Stimulated activated effector memory CD8-positive, alpha-beta T cell treated with anti-CD3 and anti-CD28 coated beads, Interleukin-12 subunit alpha, Interleukin-12 subunit beta, amount 100 ng/mL, for 72 hours (primary cell): ENCODE measurements around the gene SNX19.
"Not testable (repeated sequence)": the region's sequence is repeated elsewhere in the genome, so short reads cannot be mapped to it uniquely, and the experiment has no call there.

Experiments used
- ATAC-seq: fragments of 150-1000 bp; cut with Tn5 transposase; 2 replicates; pipeline ENCODE4 v1.10.0; 2021
- DNase-seq, 2 donors: peaks; one replicate each; pipeline ENCODE4 v3.0.0; 2021 to 2022; ENCODE audit warnings: low spot score in 2 of 2
- H3K27ac Mint-ChIP-seq: one replicate; pipeline ENCODE4 v1.8.0; 2022; ENCODE audit warnings: mild to moderate bottlenecking, mixed read lengths
- H3K36me3 Mint-ChIP-seq: one replicate; pipeline ENCODE4 v1.8.0; 2022; ENCODE audit warnings: mild to moderate bottlenecking, mixed read lengths
- H3K4me1 Mint-ChIP-seq: one replicate; pipeline ENCODE4 v1.8.0; 2022; ENCODE audit warnings: mixed read lengths
- H3K4me3 Mint-ChIP-seq: one replicate; pipeline ENCODE4 v1.8.0; 2022; ENCODE audit warnings: mild to moderate bottlenecking, mixed read lengths
- H3K9me3 Mint-ChIP-seq: one replicate; pipeline ENCODE4 v1.8.0; 2022; ENCODE audit warnings: mixed read lengths

The SNX19 gene, protein sequence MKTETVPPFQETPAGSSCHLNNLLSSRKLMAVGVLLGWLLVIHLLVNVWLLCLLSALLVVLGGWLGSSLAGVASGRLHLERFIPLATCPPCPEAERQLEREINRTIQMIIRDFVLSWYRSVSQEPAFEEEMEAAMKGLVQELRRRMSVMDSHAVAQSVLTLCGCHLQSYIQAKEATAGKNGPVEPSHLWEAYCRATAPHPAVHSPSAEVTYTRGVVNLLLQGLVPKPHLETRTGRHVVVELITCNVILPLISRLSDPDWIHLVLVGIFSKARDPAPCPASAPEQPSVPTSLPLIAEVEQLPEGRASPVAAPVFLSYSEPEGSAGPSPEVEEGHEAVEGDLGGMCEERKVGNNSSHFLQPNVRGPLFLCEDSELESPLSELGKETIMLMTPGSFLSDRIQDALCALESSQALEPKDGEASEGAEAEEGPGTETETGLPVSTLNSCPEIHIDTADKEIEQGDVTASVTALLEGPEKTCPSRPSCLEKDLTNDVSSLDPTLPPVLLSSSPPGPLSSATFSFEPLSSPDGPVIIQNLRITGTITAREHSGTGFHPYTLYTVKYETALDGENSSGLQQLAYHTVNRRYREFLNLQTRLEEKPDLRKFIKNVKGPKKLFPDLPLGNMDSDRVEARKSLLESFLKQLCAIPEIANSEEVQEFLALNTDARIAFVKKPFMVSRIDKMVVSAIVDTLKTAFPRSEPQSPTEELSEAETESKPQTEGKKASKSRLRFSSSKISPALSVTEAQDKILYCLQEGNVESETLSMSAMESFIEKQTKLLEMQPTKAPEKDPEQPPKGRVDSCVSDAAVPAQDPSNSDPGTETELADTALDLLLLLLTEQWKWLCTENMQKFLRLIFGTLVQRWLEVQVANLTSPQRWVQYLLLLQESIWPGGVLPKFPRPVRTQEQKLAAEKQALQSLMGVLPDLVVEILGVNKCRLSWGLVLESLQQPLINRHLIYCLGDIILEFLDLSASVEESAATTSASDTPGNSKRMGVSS

DNA sequence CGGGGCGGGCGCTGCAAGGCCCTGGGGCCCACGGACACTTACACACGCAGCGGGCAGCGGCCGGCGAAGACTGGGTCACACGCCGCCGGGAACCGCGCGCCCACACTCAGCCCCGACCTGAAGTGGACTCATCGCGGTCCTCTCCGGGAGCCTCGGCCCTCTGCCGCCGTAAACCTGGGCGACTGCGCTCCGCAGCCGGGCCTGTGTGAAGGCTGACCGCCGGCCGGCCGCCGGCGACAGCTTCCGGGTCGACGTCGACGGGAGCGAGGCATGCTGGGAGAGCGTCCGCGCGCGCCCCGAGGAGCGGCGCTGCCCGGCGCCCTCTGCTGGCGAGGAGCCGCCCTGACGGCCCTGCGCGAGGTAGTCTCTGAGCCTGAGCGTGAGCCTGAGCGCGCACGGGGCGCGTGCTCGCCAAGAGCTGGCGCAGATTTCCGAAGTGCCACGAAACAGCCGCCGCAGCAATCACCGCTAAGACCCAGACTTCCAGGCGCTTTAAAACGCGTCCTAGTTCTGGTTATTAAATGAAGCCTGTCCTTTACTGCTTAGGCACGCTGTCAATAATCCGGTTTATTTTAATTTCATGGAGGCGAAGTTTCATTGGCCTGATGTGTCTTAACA lies at the start of gene SNX19:
SNX19 (minus strand) TSS at position 242 of the 618 bp plus-strand sequence. CDS start 540 bp downstream, outside the sequence.
- no peaks in the 10 kb centered on the region for H3K9me3 Mint-ChIP-seq
- ATAC-seq (peak; percentile 99), DNase-seq (peak; percentile 93 to 96)
- H3K4me3 Mint-ChIP-seq = peak within 1 kb of the TSS; percentile 74
- peaks cover 27% of the 10 kb centered on the region for H3K4me1 Mint-ChIP-seq
- H3K36me3 Mint-ChIP-seq = peaks cover 21% of the 10 kb centered on the region
- peak within 1 kb of the TSS; percentile 81 for H3K27ac Mint-ChIP-seq

DNA sequence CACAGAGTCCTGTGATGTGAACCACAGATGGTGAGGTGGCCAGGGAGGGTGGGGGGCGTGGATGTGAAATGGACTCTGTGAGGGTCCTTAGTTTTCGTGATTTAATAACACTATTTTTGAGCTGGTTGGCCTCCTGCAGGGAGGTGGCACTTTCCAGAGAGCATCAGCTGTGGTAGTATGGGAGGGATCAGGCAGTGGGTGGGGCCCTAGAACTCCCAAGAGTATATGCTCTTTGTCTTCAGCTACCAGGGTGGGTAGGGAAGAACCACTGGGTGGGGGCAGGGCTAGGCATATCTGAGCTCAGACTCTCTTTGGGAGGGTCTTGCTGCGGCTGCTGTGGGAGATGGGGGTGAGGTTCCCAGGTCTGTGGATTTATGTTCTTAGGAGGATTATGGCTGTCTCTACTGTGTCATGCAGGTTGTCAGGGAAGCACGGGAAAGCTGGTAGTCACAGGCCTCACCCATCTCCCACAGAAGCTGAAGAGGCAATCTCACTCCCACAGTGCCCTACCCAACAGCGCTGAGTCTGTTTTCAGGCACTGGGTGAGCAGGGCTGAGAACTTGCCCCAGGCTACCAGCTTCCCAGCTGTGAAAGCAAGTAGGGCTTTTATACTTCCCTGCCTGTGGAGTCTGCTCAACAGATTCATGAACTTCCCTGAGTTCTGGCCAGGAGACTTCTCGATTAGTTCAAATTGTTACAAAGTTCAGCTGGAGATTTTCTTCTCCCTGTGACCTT lies 47.9 kb upstream of the SNX19 start:
- ATAC-seq (no peak), DNase-seq (no peak)
- Mint-ChIP-seq H3K9me3 (peaks cover 3% of the 10 kb centered on the region), H3K4me3 (no peak overlapping the region), H3K36me3 (no peaks in the 10 kb centered on the region), H3K27ac (no peak overlapping the region), H3K4me1 (no peaks in the 10 kb centered on the region)

DNA sequence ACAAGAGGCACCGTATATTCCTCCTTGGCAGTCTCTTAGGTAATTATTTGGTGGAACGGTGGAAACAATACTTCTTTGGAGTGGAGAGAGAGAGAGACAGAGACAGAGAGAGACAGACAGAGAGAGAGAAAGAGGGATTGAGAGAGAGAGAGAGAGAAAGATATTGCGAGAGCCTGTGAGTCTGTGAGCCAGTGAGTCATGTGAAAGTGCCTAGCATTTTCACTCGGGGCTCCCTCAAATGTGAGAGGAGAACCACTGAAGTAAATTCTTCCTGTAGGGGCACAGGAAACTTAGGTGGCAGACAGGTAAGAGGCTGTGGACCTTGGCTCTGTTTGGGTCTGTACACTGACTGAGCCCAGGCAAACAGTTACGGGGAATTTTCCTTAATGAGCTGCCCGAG lies 31.6 kb upstream of the SNX19 start:
- no peak overlapping the region for H3K27ac Mint-ChIP-seq
- H3K4me3 Mint-ChIP-seq = no peak overlapping the region
- no peak for ATAC-seq
- no peak for DNase-seq
- H3K4me1 Mint-ChIP-seq = peaks cover 4% of the 10 kb centered on the region
- no peaks in the 10 kb centered on the region for H3K9me3 Mint-ChIP-seq
- no peaks in the 10 kb centered on the region for H3K36me3 Mint-ChIP-seq

DNA sequence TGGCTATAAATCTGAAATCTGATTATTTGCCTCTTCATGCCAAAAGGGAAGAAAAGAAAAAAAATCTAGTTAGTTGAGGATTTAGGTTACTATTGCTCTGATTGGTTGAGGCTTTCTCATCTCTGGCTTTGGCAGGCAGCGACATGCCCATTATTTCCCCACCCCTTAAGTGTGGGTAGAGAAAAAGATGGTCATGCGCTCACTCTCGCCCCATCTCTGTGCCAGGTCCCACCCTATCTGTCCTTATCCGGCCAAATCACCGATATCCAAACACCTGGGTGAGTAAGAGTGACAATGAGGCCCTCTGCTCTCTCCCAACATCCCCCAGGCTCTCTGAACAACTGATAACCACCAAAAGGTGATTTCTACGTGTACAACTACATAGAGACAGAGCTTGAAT lies 31.2 kb upstream of the SNX19 start:
- no peak overlapping the region for H3K4me3 Mint-ChIP-seq

DNA sequence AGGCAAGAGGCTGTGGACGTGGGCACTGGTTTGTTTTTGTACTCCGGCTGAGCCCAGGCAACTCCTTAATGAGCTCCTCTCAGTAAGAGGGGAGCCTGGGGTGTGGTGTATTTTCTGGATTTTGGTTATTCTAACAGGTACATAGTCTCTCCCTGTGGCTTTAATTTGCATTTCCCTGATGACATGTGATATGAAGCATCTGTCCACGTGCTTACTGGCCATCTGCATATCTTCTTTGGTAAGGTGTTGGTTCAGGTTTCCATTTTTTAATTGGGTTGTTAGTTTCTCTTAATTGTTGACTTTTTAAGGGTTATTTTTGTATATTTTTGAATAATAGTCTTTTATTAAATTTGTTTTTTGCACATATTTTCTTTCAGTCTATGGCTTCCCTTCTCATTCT lies 30.8 kb upstream of the SNX19 start:
- H3K4me3 Mint-ChIP-seq = no peak overlapping the region
- H3K4me1 Mint-ChIP-seq = peaks cover 4% of the 10 kb centered on the region
- DNase-seq (no peak), ATAC-seq (no peak)
- H3K9me3 Mint-ChIP-seq = no peaks in the 10 kb centered on the region
- no peak overlapping the region for H3K27ac Mint-ChIP-seq
- no peaks in the 10 kb centered on the region for H3K36me3 Mint-ChIP-seq

More for the DNA sequence above, 31.2 kb upstream of the SNX19 start:
- H3K36me3 Mint-ChIP-seq = no peaks in the 10 kb centered on the region
- peaks cover 4% of the 10 kb centered on the region for H3K4me1 Mint-ChIP-seq
- no peaks in the 10 kb centered on the region for H3K9me3 Mint-ChIP-seq
- H3K27ac Mint-ChIP-seq = no peak overlapping the region
- DNase-seq (no peak), ATAC-seq (no peak)

DNA sequence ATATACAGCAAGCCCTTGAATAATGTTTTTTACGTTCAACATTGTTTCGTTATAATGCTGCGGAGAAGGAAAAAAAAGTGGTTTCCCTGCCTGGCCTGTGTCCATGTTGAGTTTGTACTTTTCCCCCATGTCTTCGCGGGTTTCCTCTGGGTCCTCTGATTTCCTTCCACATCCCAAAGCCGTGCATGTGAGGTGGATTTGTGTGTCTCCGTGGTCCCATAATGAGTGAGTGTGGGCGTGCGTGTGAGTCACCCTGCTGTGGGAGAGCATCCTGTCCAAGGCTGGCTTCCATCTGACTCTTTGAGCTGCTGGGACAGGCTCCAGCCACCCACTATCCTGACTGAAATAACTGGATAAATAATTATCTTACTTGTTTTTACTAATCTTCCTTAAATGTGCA lies 29.6 kb upstream of the SNX19 start:
- H3K27ac Mint-ChIP-seq = no peak overlapping the region
- peaks cover 4% of the 10 kb centered on the region for H3K4me1 Mint-ChIP-seq
- ATAC-seq (no peak), DNase-seq (no peak)
- no peaks in the 10 kb centered on the region for H3K36me3 Mint-ChIP-seq
- H3K4me3 Mint-ChIP-seq = no peak overlapping the region
- no peaks in the 10 kb centered on the region for H3K9me3 Mint-ChIP-seq

DNA sequence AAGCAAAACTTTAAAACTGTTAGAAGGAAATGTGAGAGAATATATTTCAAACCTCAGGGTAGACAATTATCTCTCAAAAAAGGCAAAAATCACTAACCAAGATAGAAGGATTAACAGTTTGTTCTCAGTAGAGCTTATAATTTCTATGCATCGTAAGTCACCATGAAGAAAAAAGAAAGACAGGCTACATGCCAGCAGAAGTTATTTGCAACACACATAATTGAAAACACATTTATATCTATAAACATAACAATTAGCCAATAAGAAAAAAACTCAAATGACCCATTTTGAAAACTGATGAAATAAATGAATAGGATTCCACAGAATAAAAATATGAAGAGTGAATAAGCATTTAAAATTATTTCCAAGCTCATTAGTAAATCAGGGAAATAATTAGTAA lies 24.4 kb upstream of the SNX19 start:
- ATAC-seq (no peak), DNase-seq (no peak)
- H3K4me1 Mint-ChIP-seq = no peaks in the 10 kb centered on the region
- H3K4me3 Mint-ChIP-seq = no peak overlapping the region
- H3K27ac Mint-ChIP-seq = no peak overlapping the region
- H3K36me3 Mint-ChIP-seq = no peaks in the 10 kb centered on the region
- H3K9me3 Mint-ChIP-seq = no peaks in the 10 kb centered on the region

DNA sequence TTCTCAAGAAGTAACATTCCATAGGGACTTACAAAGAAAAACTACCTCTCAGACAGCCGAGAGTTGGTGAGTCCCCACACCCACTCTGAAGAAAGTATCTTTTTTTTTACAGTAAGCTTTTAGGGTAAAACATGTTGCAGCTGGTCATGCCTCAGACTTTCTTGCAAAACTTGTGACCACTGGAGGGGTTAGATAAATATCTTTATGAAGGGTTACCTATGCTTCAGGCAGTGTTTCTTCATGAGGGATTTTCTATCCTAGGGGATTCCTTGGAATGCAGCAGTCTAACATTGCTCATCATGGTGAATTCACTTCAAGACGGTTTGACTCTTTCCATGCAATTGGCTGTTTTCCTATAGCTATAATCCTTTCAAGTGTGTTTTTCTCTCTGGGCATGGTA lies 20.8 kb upstream of the SNX19 start:
- Mint-ChIP-seq H3K4me1 (no peaks in the 10 kb centered on the region), H3K27ac (no peak overlapping the region), H3K36me3 (no peaks in the 10 kb centered on the region), H3K9me3 (no peaks in the 10 kb centered on the region), H3K4me3 (no peak overlapping the region)
- ATAC-seq = no peak
- DNase-seq = no peak

DNA sequence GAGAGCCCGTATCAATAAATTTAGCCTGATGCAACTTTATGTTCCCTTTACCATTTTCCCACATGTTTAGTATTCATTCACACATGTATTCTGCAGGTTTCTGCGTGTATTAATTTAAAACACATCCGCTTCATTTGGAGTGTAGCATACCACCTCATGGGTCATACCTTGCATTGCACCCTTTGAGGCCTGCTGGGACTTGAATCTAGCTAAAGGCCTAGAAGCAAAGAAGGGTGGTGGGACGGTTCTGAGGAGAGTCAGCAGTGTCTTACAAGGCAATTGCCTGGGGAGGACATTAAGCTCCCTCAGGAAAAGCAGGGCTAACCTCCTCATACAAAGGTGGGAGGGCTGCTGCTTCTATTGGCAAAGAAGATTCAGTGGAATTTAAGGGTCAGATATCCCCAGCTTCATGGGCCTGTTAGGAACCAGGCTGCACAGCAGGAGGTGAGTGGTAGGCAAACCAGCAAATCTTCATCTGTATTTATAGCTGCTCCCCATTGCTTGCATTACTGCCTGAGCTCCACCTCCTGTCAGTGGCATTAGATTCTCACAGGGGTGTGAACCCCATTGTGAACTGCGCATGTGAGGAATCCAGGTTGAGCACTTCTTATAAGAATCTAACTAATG lies 15.9 kb upstream of the SNX19 start:
- no peaks in the 10 kb centered on the region for H3K4me1 Mint-ChIP-seq
- H3K36me3 Mint-ChIP-seq = no peaks in the 10 kb centered on the region
- H3K4me3 Mint-ChIP-seq = no peak overlapping the region
- H3K27ac Mint-ChIP-seq = no peak overlapping the region
- H3K9me3 Mint-ChIP-seq = no peaks in the 10 kb centered on the region
- ATAC-seq = no peak
- DNase-seq = peak in 1 of 2 donors; percentile 17

DNA sequence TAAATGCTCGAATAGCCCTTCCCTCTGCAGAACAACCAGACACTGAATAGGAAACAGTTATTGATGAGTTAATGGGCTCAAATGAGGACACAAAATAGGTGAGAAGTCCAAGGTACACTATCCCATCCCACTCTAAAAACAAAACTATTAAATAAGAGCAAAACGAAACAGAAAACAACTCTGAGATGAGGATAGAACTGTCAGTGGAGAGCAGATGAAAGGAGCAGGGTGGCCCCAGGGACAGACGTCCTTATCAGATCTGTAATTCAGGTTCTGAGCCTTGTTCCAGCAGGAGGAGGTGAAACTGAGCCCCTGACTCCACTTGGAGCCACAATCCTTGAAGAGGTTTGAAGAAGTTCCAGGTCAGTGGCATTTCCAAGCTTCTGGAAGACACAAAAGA lies 8.5 kb upstream of the SNX19 start:
- ATAC-seq (no peak), DNase-seq (no peak)
- Mint-ChIP-seq H3K27ac (peak overlapping the region; percentile 22), H3K9me3 (no peaks in the 10 kb centered on the region), H3K4me1 (no peaks in the 10 kb centered on the region), H3K36me3 (no peaks in the 10 kb centered on the region), H3K4me3 (no peak overlapping the region)

DNA sequence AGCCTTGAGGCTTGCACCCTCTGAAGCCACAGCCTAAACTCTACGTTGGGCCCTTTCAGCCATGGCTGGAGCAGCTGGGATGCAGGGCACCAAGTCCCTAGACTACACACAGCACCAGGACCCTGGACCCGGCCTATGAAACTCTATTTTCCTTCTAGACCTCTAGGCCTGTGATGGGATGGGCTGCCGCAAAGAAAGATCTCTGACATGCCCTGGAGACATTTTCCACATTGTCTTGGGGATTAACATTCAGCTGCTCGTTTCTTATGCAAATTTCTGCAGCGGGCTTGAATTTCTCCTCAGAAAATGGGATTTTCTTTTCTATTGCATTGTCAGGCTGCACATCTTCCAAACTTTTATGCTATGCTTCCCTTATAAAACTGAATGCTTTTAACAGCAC lies 4.3 kb upstream of the SNX19 start:
- not testable (repeated sequence) for DNase-seq, H3K4me3 Mint-ChIP-seq, ATAC-seq, H3K27ac Mint-ChIP-seq, H3K4me1 Mint-ChIP-seq, H3K9me3 Mint-ChIP-seq, H3K36me3 Mint-ChIP-seq

DNA sequence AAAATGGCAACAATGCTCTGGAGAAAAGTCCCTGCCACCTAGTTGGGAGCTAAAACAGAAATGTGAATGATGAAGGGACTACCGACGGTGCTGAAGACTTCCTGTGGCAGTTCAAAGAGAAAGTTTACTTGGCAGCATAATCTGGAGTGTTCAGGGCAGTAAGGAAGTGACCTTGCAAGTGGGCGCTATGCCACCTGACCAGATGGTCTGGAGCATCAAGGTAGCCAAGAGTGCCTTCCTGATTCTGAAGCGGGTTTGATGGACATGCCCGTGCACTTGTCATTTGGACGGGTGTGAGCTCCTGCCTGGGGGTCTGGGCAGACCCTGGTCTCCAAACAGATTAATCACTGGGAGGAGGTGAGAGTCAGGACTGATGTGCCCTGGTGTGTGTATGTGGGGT lies 1.8 kb upstream of the SNX19 start:
- Mint-ChIP-seq H3K27ac (no peak overlapping the region), H3K4me1 (peaks cover 19% of the 10 kb centered on the region), H3K4me3 (no peak overlapping the region), H3K36me3 (peaks cover 14% of the 10 kb centered on the region), H3K9me3 (no peaks in the 10 kb centered on the region)
- ATAC-seq (no peak), DNase-seq (peak in 1 of 2 donors; percentile 38)

DNA sequence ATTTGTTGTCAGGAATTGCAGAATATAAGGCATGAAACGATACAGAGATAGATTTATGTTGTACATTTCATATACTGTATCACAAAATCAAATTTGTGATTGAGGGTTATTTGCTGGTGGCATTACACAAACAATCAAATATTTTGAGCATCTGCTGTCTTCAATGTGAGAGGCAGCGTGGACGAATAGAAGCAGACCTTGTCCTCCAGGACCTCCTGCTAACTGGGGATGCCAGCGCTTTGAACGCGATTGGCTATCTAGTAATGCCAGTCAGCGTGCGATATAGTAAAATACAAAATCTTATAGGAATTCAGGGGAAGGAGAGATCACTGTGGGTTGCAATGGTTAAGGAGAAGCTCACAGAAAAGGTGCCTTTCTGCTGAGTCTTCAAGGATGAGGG lies 631 bp upstream of the SNX19 start:
- DNase-seq (no peak), ATAC-seq (no peak)
- Mint-ChIP-seq H3K4me3 (peak overlapping the region; percentile 74), H3K4me1 (peaks cover 27% of the 10 kb centered on the region), H3K9me3 (no peaks in the 10 kb centered on the region), H3K36me3 (peaks cover 16% of the 10 kb centered on the region), H3K27ac (peak overlapping the region; percentile 81)

DNA sequence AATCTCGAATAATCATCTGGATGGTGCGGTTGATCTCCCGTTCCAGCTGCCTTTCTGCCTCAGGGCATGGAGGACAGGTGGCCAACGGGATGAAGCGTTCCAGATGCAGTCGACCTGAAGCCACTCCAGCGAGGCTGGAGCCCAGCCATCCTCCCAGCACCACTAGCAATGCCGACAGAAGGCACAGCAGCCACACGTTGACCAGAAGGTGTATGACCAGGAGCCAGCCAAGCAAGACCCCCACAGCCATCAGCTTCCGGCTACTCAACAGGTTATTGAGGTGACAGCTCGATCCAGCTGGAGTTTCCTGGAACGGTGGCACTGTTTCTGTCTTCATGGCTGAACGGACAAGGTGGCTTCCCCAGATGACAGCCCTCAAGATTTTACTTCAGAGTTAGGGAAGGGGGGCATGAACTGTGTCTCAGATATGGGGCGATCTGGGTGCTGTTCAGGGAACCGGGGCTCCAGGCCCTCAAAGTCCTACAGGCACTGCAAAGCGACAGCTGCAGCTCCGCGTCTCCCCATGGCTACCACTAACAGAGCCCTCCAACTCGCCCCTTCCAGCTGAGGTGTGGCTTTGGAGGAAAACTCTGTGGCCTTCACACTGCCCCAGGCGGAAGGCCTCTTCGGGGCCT lies 559 bp downstream of the SNX19 start:
- no peak for ATAC-seq
- H3K4me1 Mint-ChIP-seq = peaks cover 27% of the 10 kb centered on the region

More for the DNA sequence above, 559 bp downstream of the SNX19 start:
- no peak for DNase-seq
- Mint-ChIP-seq H3K4me3 (peak overlapping the region; percentile 74), H3K27ac (peak overlapping the region; percentile 81), H3K9me3 (no peaks in the 10 kb centered on the region), H3K36me3 (peaks cover 27% of the 10 kb centered on the region)
